ENCODE measurements around the gene MGMT.

DNA sequence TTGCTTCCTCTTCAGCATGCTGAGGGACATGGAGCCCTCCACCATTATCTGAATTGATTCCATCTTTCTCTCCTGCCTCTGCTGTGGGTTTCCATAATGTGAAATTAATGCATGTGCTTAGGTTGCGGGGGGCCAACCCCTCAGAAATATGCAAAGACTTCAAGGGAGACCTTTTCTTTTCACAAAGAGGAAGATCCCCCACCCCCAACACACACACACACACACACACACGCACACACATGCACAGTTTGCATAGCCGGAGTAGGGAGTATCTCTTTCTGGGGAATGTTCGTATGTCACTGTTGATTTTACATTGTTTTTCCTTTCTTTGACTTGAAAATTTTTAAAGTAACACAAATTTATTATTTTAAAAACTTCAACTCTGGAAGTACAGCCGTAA is 193.5 kb downstream of the MGMT start:
- TF ChIP-seq, protein P1, sequence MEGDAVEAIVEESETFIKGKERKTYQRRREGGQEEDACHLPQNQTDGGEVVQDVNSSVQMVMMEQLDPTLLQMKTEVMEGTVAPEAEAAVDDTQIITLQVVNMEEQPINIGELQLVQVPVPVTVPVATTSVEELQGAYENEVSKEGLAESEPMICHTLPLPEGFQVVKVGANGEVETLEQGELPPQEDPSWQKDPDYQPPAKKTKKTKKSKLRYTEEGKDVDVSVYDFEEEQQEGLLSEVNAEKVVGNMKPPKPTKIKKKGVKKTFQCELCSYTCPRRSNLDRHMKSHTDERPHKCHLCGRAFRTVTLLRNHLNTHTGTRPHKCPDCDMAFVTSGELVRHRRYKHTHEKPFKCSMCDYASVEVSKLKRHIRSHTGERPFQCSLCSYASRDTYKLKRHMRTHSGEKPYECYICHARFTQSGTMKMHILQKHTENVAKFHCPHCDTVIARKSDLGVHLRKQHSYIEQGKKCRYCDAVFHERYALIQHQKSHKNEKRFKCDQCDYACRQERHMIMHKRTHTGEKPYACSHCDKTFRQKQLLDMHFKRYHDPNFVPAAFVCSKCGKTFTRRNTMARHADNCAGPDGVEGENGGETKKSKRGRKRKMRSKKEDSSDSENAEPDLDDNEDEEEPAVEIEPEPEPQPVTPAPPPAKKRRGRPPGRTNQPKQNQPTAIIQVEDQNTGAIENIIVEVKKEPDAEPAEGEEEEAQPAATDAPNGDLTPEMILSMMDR (IDR thresholded peaks at IDR 0.05; ENCODE audit: low read length): no peak
- no peak for TF ChIP-seq EZH2phosphoT487 (IDR thresholded peaks at IDR 0.05; ENCODE audit: low read length)
- TF ChIP-seq EZH2 (optimal IDR thresholded peaks at IDR 0.05; ENCODE audit: low read depth, low read length): no peak
